Stimulated activated CD8-positive, alpha-beta memory T cell treated with anti-CD3 and anti-CD28 coated beads, Interleukin-12 subunit alpha, Interleukin-12 subunit beta, amount 100 ng/mL, for 4 hours (primary cell): ENCODE data around the gene KCNIP1.

Experiments
- DNase-seq: peaks from one replicate; pipeline ENCODE4 v3.0.0-alpha.2; 2020; ENCODE audit warnings: low read depth

Gene KCNIP1

GRCh38 chr5:170783498-170784247 lies 279.9 kb downstream of the KCNIP1 start, which contains the start of gene GABRP:
Gene GABRP (plus strand): TSS chr5:170783725. CDS start chr5:170788616, 4,891 bp downstream.
- DNase-seq = no peak

- DNase-seq = no peak
These were observed 281.6 kb downstream of the KCNIP1 start for GRCh38 chr5:170785416-170785815.
